ENCODE data around the gene LPIN1. TPM values are rescaled to one million over a fixed set of nuclear protein-coding genes. Genes with fewer than 3 reads are reported as not detected.

The LPIN1 gene
- total and polyA plus RNA-seq, 2 of the 13 experiments (the other 11 are each of a cell fraction or from before 2014, with no cell fraction given) = 9.7 to 19.4 TPM

- Histone ChIP-seq H4K20me1 (ENCODE audit: insufficient read depth, low read length) (no peaks in the 10 kb centered on the region), H3K27me3 (ENCODE audit: control insufficient read depth in 1 of 2, insufficient read depth in 2 of 2, low read length in 2 of 2) (no peaks in the 10 kb centered on the region), H3K9ac (ENCODE audit: insufficient read depth, low read depth, low read length) (no peak overlapping the region), H3K4me3 (replicated peaks in 1 of 3; ENCODE audit: insufficient read depth in 1 of 3, low read depth in 2 of 3, low read length in 3 of 3) (no peak overlapping the region), H3K79me2 (ENCODE audit: insufficient read depth, low read length) (no peaks in the 10 kb centered on the region), H3K4me1 (ENCODE audit: insufficient read depth, low read length) (peaks cover 9% of the 10 kb centered on the region; the same call in 1 of the 2 replicates), H3K4me2 (ENCODE audit: low read depth, low read length) (no peak overlapping the region), H3K36me3 (replicated peaks in 1 of 2; ENCODE audit: control insufficient read depth in 1 of 2, insufficient read depth in 2 of 2, low read length in 2 of 2) (peaks cover 7 to 51% of the 10 kb centered on the region in 2 experiments; a peak in 4 of 5 replicates), H2AFZ (ENCODE audit: low read length) (no peak overlapping the region), H3K9me3 (ENCODE audit: low read length) (no peaks in the 10 kb centered on the region), H3K27ac (ENCODE audit: extremely low read length, insufficient read depth, low read length) (no peak overlapping the region)
- intact Hi-C loops (cut with micrococcal nuclease; ENCODE audit: unreplicated experiment) = no loop called here
- ChIA-PET POLR2A (no interaction called here), CTCF (ENCODE audit: low intra/inter-chr PET ratio, low total read pairs) (interaction anchor here (2.1 to 3.5 kb wide), 4 partner anchors 39 to 96 kb away, joined by 5 to 31 read pairs (median 26); no protein-coding TSS in a partner anchor)
- TF ChIP-seq ZNF616 (CRISPR knock-in tag; IDR thresholded peaks at IDR 0.05; ENCODE audit: low read depth) = no peak
- no peak for TF ChIP-seq ZNF318 (CRISPR knock-in tag; IDR thresholded peaks at IDR 0.05)
- no peak for TF ChIP-seq ZNF569 (CRISPR knock-in tag; IDR thresholded peaks at IDR 0.05; ENCODE audit: borderline replicate concordance)
- TF ChIP-seq ZFP36 (IDR thresholded peaks at IDR 0.05; ENCODE audit: borderline replicate concordance, low read depth, low read length, partially characterized antibody) = no peak
- TF ChIP-seq ZNF235 (CRISPR knock-in tag; IDR thresholded peaks at IDR 0.05; ENCODE audit: borderline replicate concordance) = no peak
- TF ChIP-seq RBM39 (IDR thresholded peaks at IDR 0.05; ENCODE audit: low read depth, low read length, poor library complexity, severe bottlenecking) = no peak
- no peak for TF ChIP-seq THYN1 (CRISPR knock-in tag; IDR thresholded peaks at IDR 0.05; ENCODE audit: borderline replicate concordance, low read depth)
- TF ChIP-seq ZBTB33 (CRISPR knock-in tag; IDR thresholded peaks at IDR 0.05) = no peak
- no peak for TF ChIP-seq RBAK (CRISPR knock-in tag; IDR thresholded peaks at IDR 0.05)
- no peak for TF ChIP-seq ZNF460 (CRISPR knock-in tag; IDR thresholded peaks at IDR 0.05; ENCODE audit: borderline replicate concordance)
- no peak for ATAC-seq
- FAIRE-seq = no peak
- no peak for DNase-seq (ENCODE audit: low spot score)
- BruUV-seq (replicated peaks) = no TSS peak
- WGBS (ENCODE audit: low lambda C conversion rate) = 95% methylated on average over 11 of the region's 13 CpGs
- in situ Hi-C loops (cut with HindIII; ENCODE audit: extremely low pct_ligation_motif_present, low pct_unique_long_range_greater_than_20kb) = loop anchor here (5.0 kb wide), 1 partner anchor 36 kb away; no protein-coding TSS in a partner anchor
These were observed 31.5 kb downstream of the LPIN1 start for GRCh38 chr2:11777886-11778415.
